Glomerular endothelial cell (primary cell): ENCODE measurements around the gene POLR2A. TPM values are rescaled to one million over a fixed set of nuclear protein-coding genes. Genes with fewer than 3 reads are reported as not detected.
"Not testable (repeated sequence)": the region's sequence is repeated elsewhere in the genome, so short reads cannot be mapped to it uniquely, and the experiment has no call there.

ENCODE experiments used
- DNase-seq: peaks from one replicate; pipeline ENCODE4 v3.0.0-alpha.2; 2011; ENCODE audit warnings: low read depth, low spot score; ENCODE audit errors: extremely low read depth
- total RNA-seq: library from RNA; depleted of rRNA; stranded (reverse); fragments of >200 nt; gene quantifications from 2 replicates; pipeline ENCODE4 v1.2.3, GENCODE V29; 2015

The POLR2A gene
- total RNA-seq, 1 donor from 2014 or later, result 124 TPM

- no peak for DNase-seq
Measured at GRCh38 chr17:7459961-7460545, 24.1 kb upstream of the POLR2A start.

- DNase-seq, result no peak
Measured at GRCh38 chr17:7460850-7461660, 23.1 kb upstream of the POLR2A start.

- no peak for DNase-seq
Measured at GRCh38 chr17:7462474-7463371, 21.4 kb upstream of the POLR2A start.

DNA sequence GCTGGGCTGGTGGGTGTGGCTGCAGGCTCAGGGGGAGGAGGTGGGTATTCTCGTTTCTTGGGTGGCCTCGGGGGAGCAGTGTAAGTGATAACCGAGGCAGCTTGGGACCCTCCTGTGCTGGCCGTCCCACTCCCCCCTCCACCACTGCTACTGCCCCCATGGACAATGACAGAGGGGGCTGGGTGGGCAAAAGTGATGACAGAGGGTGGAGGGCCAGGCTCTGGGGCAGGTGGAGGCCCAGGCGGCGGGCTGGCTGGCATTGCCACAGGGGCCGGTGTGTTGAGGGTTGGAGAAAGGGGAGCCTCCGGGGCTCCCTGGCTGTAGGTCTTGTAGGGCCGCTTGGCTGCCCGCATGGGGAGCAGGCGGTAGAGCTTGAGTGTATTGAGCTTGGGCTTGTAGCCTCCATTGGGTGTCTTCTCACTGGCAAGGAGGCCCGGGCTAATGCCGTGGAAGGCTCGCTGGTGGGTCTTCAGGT, 20.8 kb upstream of the POLR2A start:
- DNase-seq, result no peak

- DNase-seq, result no peak
Measured at GRCh38 chr17:7464081-7464480, 20.1 kb upstream of the POLR2A start.

- no peak for DNase-seq
Measured at GRCh38 chr17:7465597-7466275, 18.4 kb upstream of the POLR2A start.

- DNase-seq, result no peak
Measured at GRCh38 chr17:7466318-7466638, 17.9 kb upstream of the POLR2A start.

- no peak for DNase-seq
Measured at GRCh38 chr17:7466639-7467341, 17.4 kb upstream of the POLR2A start.

DNA sequence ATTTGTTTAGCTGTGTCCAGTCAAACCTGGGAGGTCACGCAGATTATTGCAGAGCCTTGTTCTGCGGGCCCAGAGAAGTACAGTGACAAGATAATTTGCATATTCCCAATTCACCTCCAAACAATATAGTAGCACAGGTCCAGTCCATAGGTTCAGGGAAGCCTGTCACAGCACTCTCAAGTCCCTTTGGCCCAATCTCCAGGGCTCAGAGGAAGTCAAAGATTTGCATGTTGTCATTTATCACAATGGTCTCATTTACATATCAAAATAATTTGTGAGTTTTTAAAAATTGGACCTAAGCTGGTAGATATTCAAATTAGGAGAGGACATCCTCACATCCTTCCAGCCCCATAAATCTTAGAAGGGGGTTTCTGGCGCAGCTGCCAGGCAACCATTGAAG, 16.7 kb upstream of the POLR2A start:
- DNase-seq, result no peak

DNA sequence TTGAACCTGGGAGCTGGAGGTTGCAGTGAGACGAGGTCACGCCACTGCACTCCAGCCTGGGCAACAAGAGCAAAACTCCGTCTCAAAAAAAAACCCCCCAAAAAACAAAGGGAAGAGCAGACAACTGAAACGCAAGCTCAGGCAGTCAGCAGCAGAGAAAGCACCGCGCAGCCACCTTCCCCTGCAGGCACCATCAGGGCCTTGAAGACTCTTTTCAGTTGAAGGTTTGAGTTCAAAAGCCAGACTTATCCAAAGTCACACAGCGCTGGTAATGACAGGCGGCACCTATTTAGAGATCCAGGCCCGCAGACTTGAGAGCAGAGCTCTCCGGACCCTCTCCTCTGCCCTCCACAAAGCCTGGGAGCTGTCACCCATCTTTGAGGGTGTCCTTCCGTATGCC, 15.9 kb upstream of the POLR2A start:
- DNase-seq, result no peak

DNA sequence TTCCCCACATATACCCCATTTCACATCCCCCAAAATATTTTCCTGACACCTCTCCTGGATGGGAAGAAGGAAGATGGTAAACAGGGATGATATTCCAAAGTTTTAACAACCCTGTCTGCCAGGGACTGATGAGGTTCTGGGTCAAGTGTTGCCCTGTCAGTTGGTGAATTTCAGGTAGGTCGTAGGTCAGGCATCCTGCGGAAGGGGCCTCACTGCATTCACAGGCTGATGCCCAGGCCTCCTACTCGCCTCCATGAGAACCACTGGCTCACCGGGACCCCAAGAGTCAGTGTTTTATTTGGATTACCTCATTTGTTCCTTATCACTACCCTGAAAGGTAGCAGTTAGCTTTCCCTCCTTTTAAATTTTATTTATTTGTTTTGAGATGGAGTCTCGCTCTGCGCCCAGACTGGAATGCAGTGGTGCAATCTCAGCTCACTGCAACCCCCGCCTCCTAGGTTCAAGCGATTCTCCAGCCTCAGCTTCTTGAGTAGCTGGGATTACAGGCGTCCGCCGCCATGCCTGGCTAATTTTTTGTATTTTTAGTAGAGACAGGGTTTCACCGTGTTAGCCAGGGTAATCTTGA, 15.3 kb upstream of the POLR2A start:
- no peak for DNase-seq

GRCh38 chr17:7469843-7470242, 14.3 kb upstream of the POLR2A start:
- DNase-seq, result not testable (repeated sequence)

DNA sequence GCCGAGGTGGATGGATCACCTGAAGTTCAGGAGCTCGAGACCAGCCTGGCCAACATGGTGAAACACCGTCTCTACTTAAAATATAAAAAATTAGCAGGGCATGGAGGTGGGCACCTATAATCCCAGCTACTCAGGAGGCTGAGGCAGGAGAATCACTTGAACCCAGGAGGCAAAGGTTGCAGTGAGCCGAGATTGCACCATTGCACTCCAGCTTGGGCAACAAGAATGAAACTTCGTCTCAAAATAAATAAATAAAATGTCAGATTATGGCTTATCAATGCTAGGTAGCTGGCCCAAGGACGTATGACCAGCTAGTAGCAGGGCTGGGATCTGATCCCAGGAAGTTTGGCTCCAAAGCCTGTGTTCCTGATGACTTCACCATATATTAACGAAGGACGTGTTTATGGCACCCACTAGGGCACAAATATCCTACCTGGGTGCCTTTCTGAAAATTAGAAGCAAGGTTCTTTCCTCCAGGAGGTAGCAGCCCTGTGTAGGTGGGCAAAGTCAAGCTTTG, 13.7 kb upstream of the POLR2A start:
- DNase-seq, result not testable (repeated sequence)

- DNase-seq, result no peak
Measured at GRCh38 chr17:7471729-7472128, 12.4 kb upstream of the POLR2A start.

GRCh38 chr17:7474767-7475166, 9.4 kb upstream of the POLR2A start:
- DNase-seq, result not testable (repeated sequence)

DNA sequence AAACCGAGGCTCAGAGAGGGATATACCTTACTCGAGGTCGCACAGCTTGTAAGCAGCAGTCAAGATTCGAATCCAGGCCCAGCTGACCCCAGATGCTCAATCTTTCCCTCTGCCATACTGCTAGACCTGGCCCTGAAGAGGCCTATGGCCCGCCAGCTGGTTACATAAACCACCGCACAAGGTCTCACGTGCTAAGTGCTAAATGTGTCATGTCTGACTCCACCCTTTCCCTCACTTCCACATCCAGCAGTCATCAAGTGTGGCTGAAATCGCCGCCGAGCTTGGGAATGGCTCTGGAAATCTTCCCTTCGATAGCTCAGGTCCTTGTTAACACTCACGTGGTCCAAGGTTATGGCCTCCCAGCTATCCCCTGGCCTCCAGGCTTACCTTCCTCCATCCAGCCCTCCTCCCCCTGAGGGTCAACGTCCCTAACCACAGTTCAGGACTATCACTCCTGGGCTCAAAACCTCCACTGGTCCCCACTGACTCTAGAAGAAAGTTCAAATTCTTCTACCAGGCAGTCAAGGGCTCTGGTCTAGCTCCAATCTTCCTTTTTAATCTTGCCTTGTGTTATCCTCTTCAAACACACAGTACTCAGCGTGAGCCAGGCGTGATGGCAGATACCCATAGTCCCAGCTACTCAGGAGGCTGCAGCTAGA, 8.3 kb upstream of the POLR2A start:
- DNase-seq, result no peak

DNA sequence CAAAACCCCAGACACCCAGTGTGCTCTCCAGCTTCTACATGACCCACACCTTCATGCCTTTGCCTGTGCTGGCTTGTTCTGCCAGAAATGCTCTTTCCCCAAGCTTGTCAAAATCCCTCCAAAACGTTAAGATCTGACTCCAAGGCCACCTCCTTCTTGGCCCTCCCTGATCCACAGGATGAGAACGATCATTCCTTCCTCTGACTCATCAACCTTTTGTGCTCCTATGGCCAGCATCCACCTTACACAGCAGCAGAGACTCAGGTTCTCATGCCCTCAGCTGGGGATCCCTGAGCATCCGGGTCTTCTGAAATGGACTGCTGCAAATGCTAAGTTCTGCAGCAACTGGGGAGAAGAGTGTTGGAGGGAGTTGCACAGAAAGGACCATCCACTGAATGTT, 7.7 kb upstream of the POLR2A start:
- no peak for DNase-seq

DNA sequence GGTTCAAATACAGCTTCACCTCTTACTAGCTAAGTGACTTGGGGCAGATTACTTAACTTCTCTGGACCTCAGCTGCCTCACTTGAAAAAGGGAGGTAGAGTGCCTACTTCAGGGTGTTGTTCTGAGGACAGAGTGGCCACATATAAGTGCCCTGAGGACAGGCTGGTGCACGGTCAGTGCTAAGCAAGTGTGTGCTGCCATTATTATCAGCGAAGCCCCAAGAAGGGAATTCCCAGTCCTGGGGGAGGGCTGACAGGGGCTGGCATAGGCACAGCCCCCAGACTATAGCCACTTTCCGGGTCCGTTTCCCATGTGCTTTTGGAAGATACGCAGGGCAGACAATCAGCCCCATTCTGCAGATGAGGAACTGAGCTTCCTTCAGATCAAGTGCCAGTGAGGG, 7.2 kb upstream of the POLR2A start:
- no peak for DNase-seq
